Endothelial cell of umbilical vein (primary cell): ENCODE measurements around the gene ANO9.

Experiments used
- EZH2 ChIP-seq: IDR thresholded peaks from 2 replicates; pipeline ENCODE4 v1.6.1; 2012; ENCODE audit warnings: borderline replicate concordance, low read depth, mild to moderate bottlenecking, moderate library complexity, low read length, inconsistent platforms; ENCODE audit not compliant: severe bottlenecking
- GATA2 ChIP-seq: IDR thresholded peaks from 2 replicates; pipeline ENCODE4 v1.7.0; 2011; ENCODE audit warnings: low read depth, mild to moderate bottlenecking, moderate library complexity, mixed read lengths, low read length; ENCODE audit not compliant: insufficient read length, insufficient read depth
- MYC ChIP-seq: IDR thresholded peaks from one replicate; pipeline ENCODE4 v1.6.1; 2011; ENCODE audit warnings: mild to moderate bottlenecking, low read depth, low read length
- POLR2A ChIP-seq: IDR thresholded peaks from 2 replicates; pipeline ENCODE4 v1.6.1; 2012; ENCODE audit warnings: low read depth, mild to moderate bottlenecking, control low read depth, low read length
- POLR2AphosphoS5 ChIP-seq: IDR thresholded peaks from 2 replicates; pipeline ENCODE4 v1.6.1; 2012; ENCODE audit warnings: low read depth, mild to moderate bottlenecking, control low read depth, low read length, moderate library complexity; ENCODE audit not compliant: insufficient read depth
- TF ChIP-seq, protein P1 (sequence below), 2 donors: IDR thresholded peaks; 1 replicate in 1 of 2; 2 replicates in 1 of 2; pipeline ENCODE4 v1.5.1; 2011; ENCODE audit warnings: low read length in 2 of 2, mild to moderate bottlenecking in 2 of 2, moderate library complexity in 2 of 2, control low read depth in 1 of 2, inconsistent platforms in 1 of 2, low read depth in 1 of 2; ENCODE audit not compliant: insufficient read depth in 1 of 2; ENCODE audit errors: extremely low read depth in 1 of 2
- TF ChIP-seq, protein P2 (sequence below): IDR thresholded peaks from 2 replicates; pipeline ENCODE4 v1.6.1; 2011; ENCODE audit not compliant: insufficient read depth, insufficient read length

DNA sequence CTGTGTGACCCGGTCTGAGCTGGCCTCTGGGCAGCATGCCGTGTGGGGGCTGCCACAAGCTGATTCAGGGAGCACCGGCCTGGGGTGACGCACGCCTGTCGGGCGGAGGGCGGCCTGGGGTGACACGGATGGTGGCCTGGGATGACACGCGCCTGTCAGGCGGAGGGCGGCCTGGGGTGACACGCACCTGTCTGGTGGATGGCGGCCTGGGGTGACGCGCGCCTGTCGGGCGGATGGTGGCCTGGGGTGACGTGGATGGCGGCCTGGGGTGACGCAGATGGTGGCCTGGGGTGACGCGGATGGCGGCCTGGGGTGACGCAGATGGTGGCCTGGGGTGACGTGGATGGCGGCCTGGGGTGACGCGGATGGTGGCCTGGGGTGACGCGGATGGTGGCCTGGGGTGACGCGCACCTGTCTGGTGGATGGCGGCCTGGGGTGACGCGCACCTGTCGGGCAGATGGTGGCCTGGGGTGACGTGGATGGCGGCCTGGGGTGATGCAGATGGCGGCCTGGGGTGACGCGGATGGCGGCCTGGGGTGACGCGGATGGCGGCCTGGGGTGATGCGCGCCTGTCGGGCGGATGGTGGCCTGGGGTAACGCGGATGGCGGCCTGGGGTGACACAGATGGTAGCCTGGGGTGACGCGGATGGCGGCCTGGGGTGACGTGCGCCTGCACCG is 29.8 kb upstream of the ANO9 start:
- TF ChIP-seq, protein P1, sequence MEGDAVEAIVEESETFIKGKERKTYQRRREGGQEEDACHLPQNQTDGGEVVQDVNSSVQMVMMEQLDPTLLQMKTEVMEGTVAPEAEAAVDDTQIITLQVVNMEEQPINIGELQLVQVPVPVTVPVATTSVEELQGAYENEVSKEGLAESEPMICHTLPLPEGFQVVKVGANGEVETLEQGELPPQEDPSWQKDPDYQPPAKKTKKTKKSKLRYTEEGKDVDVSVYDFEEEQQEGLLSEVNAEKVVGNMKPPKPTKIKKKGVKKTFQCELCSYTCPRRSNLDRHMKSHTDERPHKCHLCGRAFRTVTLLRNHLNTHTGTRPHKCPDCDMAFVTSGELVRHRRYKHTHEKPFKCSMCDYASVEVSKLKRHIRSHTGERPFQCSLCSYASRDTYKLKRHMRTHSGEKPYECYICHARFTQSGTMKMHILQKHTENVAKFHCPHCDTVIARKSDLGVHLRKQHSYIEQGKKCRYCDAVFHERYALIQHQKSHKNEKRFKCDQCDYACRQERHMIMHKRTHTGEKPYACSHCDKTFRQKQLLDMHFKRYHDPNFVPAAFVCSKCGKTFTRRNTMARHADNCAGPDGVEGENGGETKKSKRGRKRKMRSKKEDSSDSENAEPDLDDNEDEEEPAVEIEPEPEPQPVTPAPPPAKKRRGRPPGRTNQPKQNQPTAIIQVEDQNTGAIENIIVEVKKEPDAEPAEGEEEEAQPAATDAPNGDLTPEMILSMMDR (IDR thresholded peaks at IDR 0.05; ENCODE audit: extremely low read depth in 1 of 2, insufficient read depth in 1 of 2, low read depth in 1 of 2, low read length in 2 of 2) = no peak
- TF ChIP-seq POLR2A (no peak), EZH2 (no peak), MYC (no peak), POLR2AphosphoS5 (no peak), GATA2 (no peak)
- TF ChIP-seq, protein P2, sequence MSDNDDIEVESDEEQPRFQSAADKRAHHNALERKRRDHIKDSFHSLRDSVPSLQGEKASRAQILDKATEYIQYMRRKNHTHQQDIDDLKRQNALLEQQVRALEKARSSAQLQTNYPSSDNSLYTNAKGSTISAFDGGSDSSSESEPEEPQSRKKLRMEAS = no peak
